Measurements from ENCODE around the gene SAMSN1.

Gene SAMSN1

GRCh38 chr21:14545906-14546480, at the start of gene SAMSN1:
Gene SAMSN1, minus strand, starts transcription at chr21:14546315. Its CDS starts 54 bp downstream, at chr21:14546261.
- peak; percentile 20 for DNase-seq

- DNase-seq, result no peak
These were observed 49.3 kb upstream of the SAMSN1 start for GRCh38 chr21:14595449-14595848.

GRCh38 chr21:14594967-14595366, 48.9 kb upstream of the SAMSN1 start:
- no peak for DNase-seq

GRCh38 chr21:14593230-14593629, 47.1 kb upstream of the SAMSN1 start:
- no peak for DNase-seq

GRCh38 chr21:14592296-14593000, 46.3 kb upstream of the SAMSN1 start:
- no peak for DNase-seq

GRCh38 chr21:14591882-14592281, 45.8 kb upstream of the SAMSN1 start:
- DNase-seq, result peak; percentile 75

GRCh38 chr21:14591377-14591776, 45.3 kb upstream of the SAMSN1 start:
- no peak for DNase-seq

- no peak for DNase-seq
These were observed 43.9 kb upstream of the SAMSN1 start for GRCh38 chr21:14589855-14590563.

GRCh38 chr21:14587266-14587665, 41.2 kb upstream of the SAMSN1 start:
- DNase-seq, result no peak

- DNase-seq, result no peak
These were observed 39.0 kb upstream of the SAMSN1 start for GRCh38 chr21:14585122-14585521.

- no peak for DNase-seq
These were observed 38.4 kb upstream of the SAMSN1 start for GRCh38 chr21:14584357-14585095.

GRCh38 chr21:14583629-14584255, 37.6 kb upstream of the SAMSN1 start:
- DNase-seq, result no peak

- DNase-seq, result no peak
These were observed 37.0 kb upstream of the SAMSN1 start for GRCh38 chr21:14582934-14583628.

- no peak for DNase-seq
These were observed 35.9 kb upstream of the SAMSN1 start for GRCh38 chr21:14581902-14582457.

GRCh38 chr21:14573244-14573643, 27.1 kb upstream of the SAMSN1 start:
- no peak for DNase-seq

- no peak for DNase-seq
These were observed 26.2 kb upstream of the SAMSN1 start for GRCh38 chr21:14572204-14572780.

- DNase-seq, result no peak
These were observed 23.8 kb upstream of the SAMSN1 start for GRCh38 chr21:14569868-14570267.

- no peak for DNase-seq
These were observed 23.0 kb upstream of the SAMSN1 start for GRCh38 chr21:14569026-14569621.

- DNase-seq, result no peak
These were observed 21.5 kb upstream of the SAMSN1 start for GRCh38 chr21:14567331-14568279.

GRCh38 chr21:14566894-14567293, 20.8 kb upstream of the SAMSN1 start:
- no peak for DNase-seq
